Retinal pigment epithelial cell (primary cell): ENCODE results near the gene MAN2A1.

Experiments used
- DNase-seq: peaks from one replicate; pipeline ENCODE4 v3.0.0-alpha.2; 2010; ENCODE audit warnings: low read depth
- H3K4me3 ChIP-seq: 2 replicates; pipeline ENCODE4 v1.5.1; 2011; ENCODE audit warnings: mild to moderate bottlenecking, low read length, control low read depth, moderate library complexity
- CTCF ChIP-seq: conservative IDR thresholded peaks from 2 replicates; pipeline ENCODE4 v1.5.1; 2011; ENCODE audit warnings: low read depth, low read length, control low read depth, inconsistent platforms

The MAN2A1 gene

GRCh38 chr5:109690975-109691574 is 1.3 kb downstream of the MAN2A1 start:
- peak; percentile 78 for TF ChIP-seq CTCF
- peak overlapping the region; percentile 88 for H3K4me3 ChIP-seq

DNA sequence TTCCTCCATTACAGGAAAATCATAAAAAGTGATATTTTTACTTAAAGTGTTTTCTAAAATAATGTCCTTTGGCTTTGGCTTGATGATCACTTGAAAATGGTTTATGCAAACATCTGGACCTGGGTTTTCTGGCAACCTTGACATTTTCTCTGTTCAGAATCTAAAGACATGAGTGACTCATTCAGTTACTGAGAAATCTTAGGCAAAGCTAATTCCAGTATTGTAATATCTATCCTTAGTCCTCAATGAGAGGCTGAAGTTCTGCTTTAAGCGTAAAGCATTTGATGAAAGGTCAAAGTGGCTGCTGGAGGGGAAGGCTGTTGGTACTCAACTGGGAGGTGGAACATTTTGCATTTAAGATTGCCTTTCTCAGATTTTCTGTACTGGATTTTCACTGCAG is 2.3 kb downstream of the MAN2A1 start:
- peak overlapping the region; percentile 88 for H3K4me3 ChIP-seq
- DNase-seq = peak; percentile 16
- TF ChIP-seq CTCF = no peak

More at GRCh38 chr5:109690975-109691574, 1.3 kb downstream of the MAN2A1 start:
- DNase-seq = peak; percentile 34

DNA sequence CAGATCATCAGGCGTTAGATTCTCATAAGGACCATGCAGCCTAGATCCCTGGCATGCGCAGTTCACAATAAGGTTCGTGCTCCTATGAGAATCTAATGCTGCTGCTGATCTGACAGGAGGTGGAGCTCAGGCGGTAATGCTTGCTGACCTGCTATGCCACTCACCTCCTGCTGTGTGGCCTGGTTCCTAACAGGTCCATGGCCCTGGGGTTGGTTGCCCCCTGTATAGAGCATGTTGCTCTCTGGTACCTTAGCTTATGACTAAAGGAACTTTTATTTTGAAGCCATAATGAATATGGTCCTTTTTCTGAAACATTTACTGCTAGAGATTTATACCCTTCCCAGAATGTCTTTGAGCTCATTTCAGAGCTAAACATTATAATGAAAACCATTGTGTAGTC is 3.1 kb downstream of the MAN2A1 start:
- TF ChIP-seq CTCF = no peak
- no peak overlapping the region for H3K4me3 ChIP-seq
- DNase-seq = no peak

- H3K4me3 ChIP-seq = no peak overlapping the region
- TF ChIP-seq CTCF = no peak
- DNase-seq = no peak
Observed at GRCh38 chr5:109693535-109694400, 4.0 kb downstream of the MAN2A1 start.

GRCh38 chr5:109694451-109694891 is 4.7 kb downstream of the MAN2A1 start:
- no peak for TF ChIP-seq CTCF
- DNase-seq = peak; percentile 83
- no peak overlapping the region for H3K4me3 ChIP-seq

DNA sequence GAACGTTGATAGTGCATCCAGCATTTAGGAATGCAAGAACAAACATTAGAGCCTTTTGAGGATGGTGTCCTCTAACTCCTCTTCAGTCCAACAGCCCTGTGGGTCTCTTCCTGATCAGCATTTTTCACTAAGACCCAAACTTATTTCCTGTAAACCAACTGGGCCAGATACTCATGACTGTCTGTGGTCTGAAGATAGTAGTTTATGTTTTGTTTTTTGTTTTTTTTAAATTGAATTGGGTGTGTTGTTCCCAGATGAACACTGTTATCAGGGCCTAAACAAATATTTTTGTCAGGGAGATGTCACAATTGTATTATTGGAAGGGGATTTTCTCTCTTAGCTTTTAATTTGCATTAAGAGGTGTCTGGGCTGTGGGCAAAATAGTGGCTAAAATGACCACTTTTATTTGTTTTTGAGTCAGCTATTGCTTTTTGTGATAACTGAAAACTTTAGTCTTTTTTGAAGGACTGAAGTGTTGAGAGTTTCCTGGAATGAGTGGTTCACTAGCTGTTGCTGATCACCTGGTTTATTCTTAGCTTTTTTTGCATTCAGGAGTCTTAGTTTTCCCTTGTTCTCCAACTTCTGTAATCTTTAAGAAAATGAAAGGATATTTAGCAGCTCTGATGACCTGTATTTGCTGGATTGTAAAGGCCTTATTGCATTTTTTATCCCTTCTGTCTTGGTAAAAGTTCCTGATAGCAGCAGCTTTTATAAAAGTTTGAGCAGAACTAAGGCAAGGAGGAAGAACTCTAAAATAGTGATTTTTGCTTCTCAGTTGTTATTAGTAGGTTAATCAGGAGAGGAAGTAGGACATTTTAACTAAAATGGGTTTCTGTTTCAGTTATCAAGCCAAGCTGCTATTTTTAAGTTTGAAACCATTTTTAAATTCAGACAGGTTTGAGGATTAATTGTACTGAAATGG is 5.5 kb downstream of the MAN2A1 start:
- TF ChIP-seq CTCF = no peak
- H3K4me3 ChIP-seq = no peak overlapping the region
- DNase-seq = no peak
